Ovary (tissue), 9 donors: Measurements from ENCODE around the gene C3orf18. TPM values are rescaled to one million over a fixed set of nuclear protein-coding genes. Genes with fewer than 3 reads are reported as not detected.

ENCODE experiments used
- DNase-seq, 5 donors: peaks; one replicate each; pipeline ENCODE4 v3.0.0-alpha.2; 2019 to 2020
- H3K27ac ChIP-seq, 2 donors: fragments of 200-600 bp; one replicate each; pipeline versions ENCODE4 v1.5.1 to v1.8.0; 2019 to 2022
- H3K27me3 ChIP-seq: fragments of 200-600 bp; one replicate; pipeline ENCODE4 v1.8.0; 2022
- H3K36me3 ChIP-seq: fragments of 200-600 bp; sonication (generic); one replicate; pipeline ENCODE4 v1.5.1; 2019
- H3K4me1 ChIP-seq: one replicate; pipeline ENCODE4 v1.8.1; 2013; ENCODE audit warnings: mild to moderate bottlenecking, moderate library complexity; ENCODE audit not compliant: insufficient read depth
- H3K4me3 ChIP-seq: fragments of 200-600 bp; sonication (generic); one replicate; pipeline ENCODE4 v1.5.1; 2017
- H3K9me3 ChIP-seq, 2 donors: fragments of 200-600 bp in 1 of 2; sonication (generic) in 1 of 2; one replicate each; pipeline versions ENCODE4 v1.5.1 to v1.8.1; 2013 to 2019; ENCODE audit warnings: mild to moderate bottlenecking in 1 of 2, moderate library complexity in 1 of 2
- CTCF ChIP-seq, 3 donors: fragments of 450-650 bp in 2 of 3; fragments of 200-600 bp in 1 of 3; IDR thresholded peaks; one replicate each; pipeline versions ENCODE4 v1.5.1 to v1.8.0; 2016 to 2022; ENCODE audit warnings: antibody characterized with exemption in 3 of 3, mild to moderate bottlenecking in 1 of 3
- EP300 ChIP-seq: sonication (generic); formaldehyde crosslinking; IDR thresholded peaks from one replicate; pipeline ENCODE4 v1.6.1; 2017; ENCODE audit warnings: antibody characterized with exemption
- POLR2A ChIP-seq: fragments of 450-650 bp; IDR thresholded peaks from one replicate; pipeline ENCODE4 v1.6.1; 2017; ENCODE audit warnings: antibody characterized with exemption, mild to moderate bottlenecking, moderate library complexity
- WGBS, 3 donors: extraction: QIAGEN DNeasy Blood & Tissue Kit in 1 of 3; methylation state at CpG; one replicate each; pipeline versions ENCODE4 v1.1.5 to v1.1.7; 2013 to 2017; 5-methylcytosine and 5-hydroxymethylcytosine counted together
- intact Hi-C, 4 donors: fragments of 100-400 bp; cut with DNase I; formaldehyde crosslinking; loops; one replicate each; pipeline versions ENCODE4 v1.11.0 to v1.15.1; 2022 to 2023
- polyA plus RNA-seq, 2 donors: library from polyadenylated mRNA; stranded (reverse); fragments of 200-250 nt in 1 of 2; fragments of 350-450 nt in 1 of 2; fragmentation: Illumina TruSeq in 1 of 2; extraction: RNeasy Lipid Tissue Mini Kit (QIAGEN cat#74804) in 1 of 2; gene quantifications; one replicate each; pipeline ENCODE4 v1.2.3, GENCODE V29; 2013 to 2014
- total RNA-seq, 7 donors: library from RNA; depleted of rRNA in 2 of 7; stranded (reverse); fragments of >200 nt in 2 of 7; fragmentation: NEBNext Ultra II Directional in 3 of 7; extraction: Animal tissue kit (Norgen Biotek cat#: 25700) in 3 of 7; gene quantifications; one replicate each; pipeline versions ENCODE4 v1.1.0 to v1.2.4, GENCODE V29; 2016 to 2023
- donor health status: DM: no; HTN: no; CAD: no; lungs with moderate emphysema.
- donor health status: DM: no; HTN: no; CAD: no.
- donor health status: Bipolar disorder and iron deficiency.
- donor health status: DM: yes; HTN: yes; CAD: no.
- donor health status: DM: no; HTN: no; CAD: no.
- donor health status: DM: yes; HTN: yes; CAD: no.

Gene C3orf18
- total and polyA plus RNA-seq, 9 donors: 10.7 to 24.1 (median 17.5) TPM

GRCh38 chr3:50509715-50510114 is 57.8 kb downstream of the C3orf18 start:
- TF ChIP-seq CTCF (IDR thresholded peaks at IDR 0.05) (no peak), EP300 (no peak)
- no peak for DNase-seq
- no peaks in the 10 kb centered on the region for H3K36me3 ChIP-seq
- H3K4me1 ChIP-seq: no peaks in the 10 kb centered on the region
- WGBS, 3 donors: 63 to 75% (median 66%) methylated on average over 5 of the region's 5 CpGs
- intact Hi-C loops: loop anchor here in 1 of 4 donors (10.0 kb wide), 1 partner anchor 105 kb away; the partner anchor contains the start of genes CISH and MAPKAPK3
- H3K4me3 ChIP-seq: no peak overlapping the region
- H3K27ac ChIP-seq: no peak overlapping the region
- H3K9me3 ChIP-seq: no peaks in the 10 kb centered on the region
- no peaks in the 10 kb centered on the region for H3K27me3 ChIP-seq

GRCh38 chr3:50508821-50509220 is 58.7 kb downstream of the C3orf18 start:
- no peak for TF ChIP-seq CTCF (IDR thresholded peaks at IDR 0.05)
- TF ChIP-seq EP300: no peak
- TF ChIP-seq POLR2A: no peak
- Histone ChIP-seq H3K4me3 (no peak overlapping the region), H3K9me3 (no peaks in the 10 kb centered on the region), H3K27ac (no peak overlapping the region), H3K4me1 (no peaks in the 10 kb centered on the region), H3K27me3 (no peaks in the 10 kb centered on the region), H3K36me3 (no peaks in the 10 kb centered on the region)
- DNase-seq: no peak
- intact Hi-C loops: loop anchor here in 1 of 4 donors (10.0 kb wide), 1 partner anchor 106 kb away; the partner anchor contains the start of genes CISH and MAPKAPK3
- 58 to 94% (median 93%) methylated on average over 1 of the region's 1 CpG for WGBS, 3 donors

Other genes starting within 250 kb of the C3orf18 start
- 10 to 100 TPM; 29.0 to 81.6 (median 41.2) TPM for gene HYAL2, start 245.0 kb downstream of the C3orf18 start, total RNA-seq
- gene HYAL2, start 245.0 kb downstream of the C3orf18 start, polyA plus RNA-seq: 10 to 100 TPM; 10.9 to 56.3 TPM
- 10 to 100 TPM; 19.4 to 26.4 (median 21.3) TPM for gene TUSC2, start 239.5 kb downstream of the C3orf18 start, total RNA-seq
- gene TUSC2, start 239.5 kb downstream of the C3orf18 start, polyA plus RNA-seq: 10 to 100 TPM; 21.0 to 24.0 TPM
- gene RASSF1, start 226.9 kb downstream of the C3orf18 start, total RNA-seq: 10 to 100 TPM; 16.2 to 32.6 (median 25.5) TPM
- gene RASSF1, start 226.9 kb downstream of the C3orf18 start, polyA plus RNA-seq: 10 to 100 TPM; 12.5 to 27.4 TPM
- 10 to 100 TPM in 2 of 7 donors, 1 to 10 TPM in 5; 1.0 to 75.1 (median 3.4) TPM for gene ZMYND10, start 222.0 kb downstream of the C3orf18 start, total RNA-seq
- gene ZMYND10, start 222.0 kb downstream of the C3orf18 start, polyA plus RNA-seq: under 1 TPM; 0.50 to 0.81 TPM
- 10 to 100 TPM; 19.4 to 26.3 (median 22.4) TPM for gene NPRL2, start 217.0 kb downstream of the C3orf18 start, total RNA-seq
- gene NPRL2, start 217.0 kb downstream of the C3orf18 start, polyA plus RNA-seq: 10 to 100 TPM; 21.8 to 21.9 TPM
- gene CYB561D2, start 216.9 kb downstream of the C3orf18 start, total RNA-seq: 10 to 100 TPM in 3 of 7 donors, 1 to 10 TPM in 4; 8.0 to 17.1 (median 9.6) TPM
- gene CYB561D2, start 216.9 kb downstream of the C3orf18 start, polyA plus RNA-seq: 10 to 100 TPM in 1 of 2 donors, 1 to 10 TPM in 1; 4.5 to 10.8 TPM
- gene TMEM115, start 208.2 kb downstream of the C3orf18 start, total RNA-seq: 10 to 100 TPM; 32.3 to 58.4 (median 36.9) TPM
- gene TMEM115, start 208.2 kb downstream of the C3orf18 start, polyA plus RNA-seq: 10 to 100 TPM in 1 of 2 donors, 1 to 10 TPM in 1; 8.5 to 40.2 TPM
- 1 to 10 TPM in 6 of 7 donors, under 1 TPM in 1; 0.95 to 8.6 (median 4.2) TPM for gene CACNA2D2, start 64.1 kb downstream of the C3orf18 start, total RNA-seq
- gene CACNA2D2, start 64.1 kb downstream of the C3orf18 start, polyA plus RNA-seq: 1 to 10 TPM; 1.8 to 2.8 TPM
- 10 to 100 TPM in 5 of 7 donors, 1 to 10 TPM in 2; 6.8 to 35.3 (median 24.7) TPM for gene HEMK1, start 1.8 kb upstream of the C3orf18 start, total RNA-seq
- 10 to 100 TPM in 1 of 2 donors, 1 to 10 TPM in 1; 7.7 to 17.3 TPM for gene HEMK1, start 1.8 kb upstream of the C3orf18 start, polyA plus RNA-seq
- gene CISH, start 44.0 kb upstream of the C3orf18 start, total RNA-seq: 10 to 100 TPM in 6 of 7 donors, 1 to 10 TPM in 1; 6.2 to 28.0 (median 24.7) TPM
- gene CISH, start 44.0 kb upstream of the C3orf18 start, polyA plus RNA-seq: 10 to 100 TPM in 1 of 2 donors, 1 to 10 TPM in 1; 6.5 to 21.9 TPM
- 10 to 100 TPM; 16.9 to 34.6 (median 29.3) TPM for gene MAPKAPK3, start 49.4 kb upstream of the C3orf18 start, total RNA-seq
- gene MAPKAPK3, start 49.4 kb upstream of the C3orf18 start, polyA plus RNA-seq: 10 to 100 TPM; 15.8 to 44.7 TPM
- under 1 TPM in 6 of 7 donors, not detected in 1; 0.17 to 0.71 (median 0.27) TPM for gene DOCK3, start 107.2 kb upstream of the C3orf18 start, total RNA-seq
- under 1 TPM; 0.04 to 0.67 TPM for gene DOCK3, start 107.2 kb upstream of the C3orf18 start, polyA plus RNA-seq